ENCODE data around the gene MBOAT7.
"Not testable (repeated sequence)": the region's sequence is repeated elsewhere in the genome, so short reads cannot be mapped to it uniquely, and the experiment has no call there.

The MBOAT7 gene

DNA sequence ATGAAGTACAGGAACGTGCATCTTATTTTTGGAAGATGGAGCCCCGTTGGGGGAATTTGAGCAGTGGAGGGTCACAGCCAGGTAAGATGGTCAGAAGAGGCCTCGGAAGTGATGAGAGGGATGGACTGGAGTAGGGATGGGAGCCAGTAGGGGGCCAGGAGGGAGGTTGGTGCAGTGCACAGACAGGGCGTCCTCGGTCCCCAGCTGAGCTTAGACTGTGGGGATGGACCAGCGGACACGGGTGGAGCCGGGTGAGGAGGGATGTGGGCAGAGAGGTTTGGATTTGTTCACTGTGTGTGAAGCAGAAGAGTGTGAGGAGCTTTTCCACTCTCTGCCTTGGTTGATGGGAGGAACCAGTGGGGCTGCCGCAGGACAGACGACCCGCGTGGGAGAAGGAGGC, 21.9 kb upstream of the MBOAT7 start:
- in situ Hi-C loops (cut with HindIII; ENCODE audit: low pct_ligation_motif_present, low pct_unique_long_range_greater_than_20kb, low sequenced_read_pairs) = no loop called here
- DNase-seq = no peak

DNA sequence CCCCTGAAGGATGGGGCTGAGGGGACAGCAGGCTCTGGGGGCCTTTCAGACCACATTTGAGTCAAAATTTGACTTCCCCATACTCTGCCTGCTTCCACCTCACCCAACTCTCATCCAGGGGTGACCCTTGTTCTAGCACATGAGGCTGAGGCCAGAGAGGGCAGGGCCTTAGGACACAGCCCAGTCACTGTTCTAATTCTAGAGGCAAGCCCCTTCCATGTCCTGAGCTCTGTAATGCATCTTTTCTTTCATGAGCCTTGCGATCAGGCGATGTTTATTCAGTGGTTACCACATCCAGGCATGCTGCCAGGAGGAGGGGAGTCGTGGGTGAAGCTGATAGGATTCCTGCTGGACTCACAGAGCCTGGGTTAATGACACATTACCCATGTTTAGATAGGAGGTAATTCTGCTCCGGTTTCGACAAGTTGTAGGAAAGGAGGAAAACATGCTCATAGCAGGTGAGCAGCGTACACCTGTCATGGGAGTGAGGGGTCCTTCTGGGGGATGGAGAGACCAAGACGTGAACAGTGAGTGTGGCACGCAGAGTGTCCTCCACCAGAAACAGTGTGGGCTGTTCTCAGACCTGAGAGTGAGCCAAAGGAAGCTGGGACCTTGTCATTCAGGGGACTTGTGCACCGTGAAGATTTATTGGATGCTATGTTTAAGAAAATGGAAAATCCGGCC, 20.6 kb upstream of the MBOAT7 start:
- in situ Hi-C loops (cut with HindIII; ENCODE audit: low pct_ligation_motif_present, low pct_unique_long_range_greater_than_20kb, low sequenced_read_pairs) = no loop called here
- DNase-seq = peak; percentile 97

DNA sequence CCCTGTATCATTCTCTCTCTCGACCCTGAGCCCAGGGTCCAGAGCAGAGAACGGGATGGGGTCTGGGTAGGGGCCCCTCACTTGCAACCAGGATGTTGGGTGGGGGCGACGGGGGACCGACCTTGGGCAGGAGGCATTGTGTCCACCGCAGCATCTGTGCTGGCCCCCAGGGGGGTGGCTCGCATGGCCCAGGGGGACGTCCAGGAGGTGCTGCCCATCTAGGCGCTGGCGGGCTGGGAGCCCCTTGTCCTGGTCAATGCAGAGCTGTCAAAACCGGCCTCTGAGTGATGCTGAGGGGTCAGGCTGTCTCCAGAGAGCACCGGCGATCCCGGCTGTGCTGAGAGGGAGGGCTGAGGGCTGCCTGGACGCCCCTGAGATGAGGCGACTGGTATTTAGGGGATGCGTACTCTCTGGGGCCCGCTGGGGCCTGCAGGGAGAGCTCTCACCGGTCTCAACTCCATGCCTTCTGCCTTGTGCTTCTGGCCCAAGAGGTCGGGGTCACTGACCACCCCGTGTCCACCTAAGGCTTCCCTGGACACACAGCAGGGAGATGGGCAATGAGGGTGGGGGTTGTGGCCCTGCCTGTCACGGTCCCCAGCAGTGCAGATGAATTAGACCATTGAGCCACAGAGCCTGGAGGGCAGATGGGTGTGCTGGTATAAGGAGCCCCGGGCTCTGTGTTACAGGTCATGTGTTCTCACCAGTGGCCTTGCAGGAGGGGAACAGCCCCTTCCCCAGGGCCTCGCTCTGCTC, 19.9 kb upstream of the MBOAT7 start:
- DNase-seq = peak; percentile 28
- in situ Hi-C loops (cut with HindIII; ENCODE audit: low pct_ligation_motif_present, low pct_unique_long_range_greater_than_20kb, low sequenced_read_pairs) = no loop called here

DNA sequence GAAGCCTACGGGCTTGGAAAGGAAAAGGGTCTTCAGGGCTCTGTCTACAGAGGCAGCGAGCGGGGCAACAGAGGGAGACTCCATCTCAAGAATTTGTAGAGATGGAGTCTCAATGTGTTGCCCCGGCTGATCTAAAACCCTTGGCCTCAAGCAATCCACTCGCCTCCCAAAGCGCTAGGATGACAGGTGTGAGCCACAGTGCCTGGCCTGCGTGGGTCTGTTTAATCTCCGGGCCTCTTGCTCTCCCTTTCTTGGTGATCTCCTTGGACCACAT, 19.3 kb upstream of the MBOAT7 start:
- in situ Hi-C loops (cut with HindIII; ENCODE audit: low pct_ligation_motif_present, low pct_unique_long_range_greater_than_20kb, low sequenced_read_pairs) = no loop called here

DNA sequence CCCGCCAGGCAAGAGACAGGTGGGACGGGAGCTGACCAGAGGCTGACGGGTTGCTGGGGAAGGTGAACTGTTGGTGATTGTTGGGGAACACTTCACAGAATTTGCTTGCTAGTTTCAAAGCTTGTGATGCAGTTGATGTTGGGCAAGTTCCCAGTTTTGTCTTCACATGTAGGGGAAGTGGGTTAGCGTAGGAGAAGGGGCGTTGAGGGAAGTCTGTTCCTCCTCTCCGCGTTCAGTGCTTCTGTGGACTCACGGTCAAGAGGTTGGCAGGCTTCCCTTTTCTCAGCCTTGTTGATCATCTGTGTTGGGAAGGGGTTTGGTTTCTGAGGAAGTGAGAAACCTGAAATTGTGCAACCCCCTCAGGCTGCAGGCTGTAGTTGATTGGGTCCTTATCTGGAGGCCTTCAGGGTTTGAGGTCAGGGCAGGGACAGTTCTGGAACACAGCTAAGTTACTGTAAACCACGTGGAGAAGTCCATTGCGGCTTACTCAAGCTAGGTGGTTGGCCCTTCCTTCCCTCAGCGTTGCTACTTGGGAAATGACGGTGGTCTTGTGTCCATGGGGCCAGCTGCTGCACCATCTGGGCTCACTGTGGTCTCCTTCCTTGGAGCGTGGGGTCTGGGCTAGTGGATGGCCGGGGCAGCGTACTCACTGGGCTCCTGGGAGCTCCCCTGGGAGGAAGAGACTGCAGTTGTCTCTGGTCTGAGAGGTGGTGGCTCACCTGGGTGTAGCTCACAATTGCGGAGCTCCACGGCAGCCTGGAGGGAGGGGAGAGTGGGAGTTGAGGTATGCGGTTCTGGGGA, 18.8 kb upstream of the MBOAT7 start:
- DNase-seq = no peak
- in situ Hi-C loops (cut with HindIII; ENCODE audit: low pct_ligation_motif_present, low pct_unique_long_range_greater_than_20kb, low sequenced_read_pairs) = no loop called here

More for the DNA sequence above, 19.3 kb upstream of the MBOAT7 start:
- DNase-seq = no peak

DNA sequence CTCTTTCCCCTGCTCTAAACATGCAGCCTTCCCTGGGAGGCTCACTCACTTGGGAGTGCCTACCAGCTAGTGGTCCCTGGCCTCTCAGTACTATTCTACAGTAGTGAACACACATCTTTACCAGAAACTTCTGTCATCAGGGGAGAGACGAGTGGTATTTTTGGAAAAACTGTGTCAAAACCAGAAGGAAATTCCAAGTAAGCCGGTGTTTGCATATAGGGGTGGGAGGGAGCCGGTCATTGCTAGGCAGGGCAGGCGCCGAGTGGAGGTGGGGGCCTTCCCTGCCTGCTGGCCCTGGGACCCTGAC, 18.2 kb upstream of the MBOAT7 start:
- no peak for DNase-seq
- in situ Hi-C loops (cut with HindIII; ENCODE audit: low pct_ligation_motif_present, low pct_unique_long_range_greater_than_20kb, low sequenced_read_pairs) = no loop called here

DNA sequence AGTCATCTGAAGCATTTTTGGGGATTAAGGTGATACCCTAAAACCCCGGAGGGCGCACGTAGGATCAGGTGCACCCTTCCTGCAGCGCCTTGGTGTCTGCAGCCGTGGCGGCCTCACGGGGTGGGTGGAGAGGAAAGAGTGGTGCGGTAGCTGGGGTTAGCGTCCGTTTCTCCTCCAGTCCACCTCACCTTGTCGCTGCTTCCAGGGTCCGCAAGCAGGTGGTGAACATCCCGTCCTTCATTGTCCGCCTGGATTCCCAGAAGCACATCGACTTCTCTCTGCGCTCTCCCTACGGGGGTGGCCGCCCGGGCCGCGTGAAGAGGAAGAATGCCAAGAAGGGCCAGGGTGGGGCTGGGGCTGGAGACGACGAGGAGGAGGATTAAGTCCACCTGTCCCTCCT, 17.8 kb upstream of the MBOAT7 start:
- DNase-seq; in situ Hi-C loops (cut with HindIII; ENCODE audit: low pct_ligation_motif_present, low pct_unique_long_range_greater_than_20kb, low sequenced_read_pairs): not testable (repeated sequence)

DNA sequence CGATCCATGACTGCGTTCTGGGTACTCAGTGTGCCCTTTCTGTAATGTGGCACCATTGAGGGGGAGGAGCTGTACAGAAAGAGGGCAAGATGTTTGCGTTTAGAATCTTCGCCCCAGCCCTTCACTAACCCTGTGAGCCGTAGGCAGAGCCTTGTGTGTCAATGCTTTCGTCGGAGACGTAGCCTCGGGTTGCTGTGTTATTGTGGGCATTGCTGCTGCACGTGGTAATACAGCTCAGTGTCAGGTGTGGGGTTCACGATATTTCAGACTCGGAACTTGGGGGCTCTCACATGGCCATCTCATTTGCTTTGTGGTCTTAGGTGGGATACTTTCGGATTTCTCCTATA, 17.4 kb upstream of the MBOAT7 start:
- in situ Hi-C loops (cut with HindIII; ENCODE audit: low pct_ligation_motif_present, low pct_unique_long_range_greater_than_20kb, low sequenced_read_pairs) = no loop called here

DNA sequence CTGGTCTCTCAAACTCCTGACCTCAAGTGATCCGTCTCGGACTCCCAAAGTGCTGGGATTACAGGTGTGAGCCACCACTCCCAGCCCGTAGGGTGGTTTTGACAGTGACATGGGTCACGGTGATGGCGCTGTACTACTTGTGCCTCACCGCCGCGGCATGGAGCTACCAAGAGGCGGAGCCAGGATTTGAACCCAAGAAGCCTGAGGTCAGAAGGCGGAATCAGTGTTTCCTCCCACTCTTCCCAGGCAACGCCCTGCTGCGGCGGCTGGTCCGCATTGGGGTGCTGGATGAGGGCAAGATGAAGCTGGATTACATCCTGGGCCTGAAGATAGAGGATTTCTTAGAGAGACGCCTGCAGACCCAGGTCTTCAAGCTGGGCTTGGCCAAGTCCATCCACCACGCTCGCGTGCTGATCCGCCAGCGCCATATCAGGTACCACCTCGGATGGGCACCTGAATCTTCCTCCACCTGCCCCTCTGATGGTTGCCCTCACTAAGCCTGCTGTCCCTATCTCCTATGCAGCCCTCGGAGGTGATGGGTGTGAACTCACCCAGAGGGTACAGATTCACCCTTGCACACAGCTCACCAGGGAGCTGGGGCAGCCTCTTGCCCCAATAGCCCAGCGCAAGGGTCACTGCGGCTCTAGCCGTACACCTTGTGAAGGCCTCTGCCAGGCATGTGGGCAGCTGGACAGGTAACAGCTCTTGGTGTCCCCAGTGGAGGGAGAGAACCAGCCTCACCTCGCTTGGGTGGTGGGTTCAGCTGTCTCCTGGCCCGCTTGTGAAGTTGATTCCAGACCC, 16.9 kb upstream of the MBOAT7 start:
- in situ Hi-C loops (cut with HindIII; ENCODE audit: low pct_ligation_motif_present, low pct_unique_long_range_greater_than_20kb, low sequenced_read_pairs) = no loop called here
- DNase-seq = no peak

More for the DNA sequence above, 17.4 kb upstream of the MBOAT7 start:
- no peak for DNase-seq

DNA sequence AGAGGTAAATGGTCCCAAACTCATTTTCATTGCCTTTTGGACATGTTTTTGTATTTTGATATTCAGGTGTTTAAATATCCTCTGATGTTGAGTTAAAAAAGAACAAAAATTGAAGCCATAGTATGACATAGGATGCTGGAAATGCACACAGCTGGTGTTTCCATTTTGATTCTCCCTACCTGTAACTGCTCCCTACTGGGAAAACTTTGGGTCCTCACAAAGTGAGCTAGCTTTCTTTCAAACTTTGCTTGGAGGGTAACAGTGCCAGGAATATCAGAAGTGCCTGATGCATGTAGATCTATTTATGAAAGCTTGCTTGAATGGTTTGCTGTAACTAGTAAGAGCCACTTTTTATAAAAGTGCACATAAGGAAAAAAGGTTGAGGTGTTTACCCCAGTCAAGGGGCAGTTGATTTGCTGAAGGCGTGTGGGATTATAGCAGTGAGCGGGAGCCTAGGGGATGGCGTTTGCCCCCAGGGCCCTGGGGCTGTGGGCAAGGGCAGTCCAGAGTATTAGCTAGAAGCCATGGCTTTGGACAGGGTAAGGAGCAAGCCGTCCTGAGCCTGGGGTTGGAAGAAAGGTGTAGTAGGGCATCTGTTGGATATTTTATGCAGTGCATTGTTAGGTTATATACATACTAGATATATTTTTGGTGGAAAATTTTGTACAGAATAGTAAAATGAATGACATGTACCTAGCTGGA, 15.5 kb upstream of the MBOAT7 start:
- in situ Hi-C loops (cut with HindIII; ENCODE audit: low pct_ligation_motif_present, low pct_unique_long_range_greater_than_20kb, low sequenced_read_pairs) = no loop called here
- DNase-seq = no peak

DNA sequence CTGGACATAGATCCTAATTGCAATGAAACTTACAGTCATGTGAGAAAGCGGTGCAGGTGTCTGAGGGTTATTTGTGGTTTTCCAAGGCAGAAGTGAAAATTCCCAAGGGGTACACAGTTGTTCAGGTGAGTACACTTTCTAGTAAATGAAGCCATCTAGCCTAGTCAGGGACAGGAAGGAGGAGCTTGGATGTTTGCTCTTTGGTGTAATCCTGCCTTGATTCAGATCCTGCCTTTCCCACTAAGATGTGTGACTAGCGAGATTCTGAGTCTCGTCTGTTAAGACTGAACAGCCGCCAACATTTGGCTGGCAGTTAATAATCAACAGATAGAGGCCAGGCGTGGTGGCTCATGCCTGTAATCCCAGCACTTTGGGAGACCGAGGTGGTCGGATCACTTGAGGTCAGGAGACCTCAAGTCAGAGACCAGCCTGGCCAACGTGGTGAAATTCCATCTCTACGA, 13.8 kb upstream of the MBOAT7 start:
- in situ Hi-C loops (cut with HindIII; ENCODE audit: low pct_ligation_motif_present, low pct_unique_long_range_greater_than_20kb, low sequenced_read_pairs) = no loop called here
- peak; percentile 76 for DNase-seq

DNA sequence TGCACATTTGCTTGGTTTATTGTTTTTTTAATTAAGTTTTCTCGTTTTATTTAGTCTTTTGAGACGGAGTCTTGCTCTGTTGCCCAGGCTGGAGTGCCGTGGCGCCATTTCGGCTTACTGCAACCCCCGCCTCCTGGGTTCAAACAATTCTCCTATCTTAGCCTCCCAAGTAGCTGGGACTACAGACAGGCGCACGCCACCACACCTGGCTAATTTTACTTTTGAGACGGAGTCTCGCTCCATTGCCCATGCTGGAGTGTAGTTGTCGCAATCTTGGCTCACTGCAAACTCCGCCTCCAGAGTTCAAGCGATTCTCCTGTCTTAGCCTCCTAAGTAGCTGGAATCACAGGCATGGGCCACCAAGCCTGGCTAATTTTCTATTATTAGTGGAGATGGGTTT, 12.6 kb upstream of the MBOAT7 start:
- in situ Hi-C loops (cut with HindIII; ENCODE audit: low pct_ligation_motif_present, low pct_unique_long_range_greater_than_20kb, low sequenced_read_pairs) = no loop called here
- DNase-seq = no peak

DNA sequence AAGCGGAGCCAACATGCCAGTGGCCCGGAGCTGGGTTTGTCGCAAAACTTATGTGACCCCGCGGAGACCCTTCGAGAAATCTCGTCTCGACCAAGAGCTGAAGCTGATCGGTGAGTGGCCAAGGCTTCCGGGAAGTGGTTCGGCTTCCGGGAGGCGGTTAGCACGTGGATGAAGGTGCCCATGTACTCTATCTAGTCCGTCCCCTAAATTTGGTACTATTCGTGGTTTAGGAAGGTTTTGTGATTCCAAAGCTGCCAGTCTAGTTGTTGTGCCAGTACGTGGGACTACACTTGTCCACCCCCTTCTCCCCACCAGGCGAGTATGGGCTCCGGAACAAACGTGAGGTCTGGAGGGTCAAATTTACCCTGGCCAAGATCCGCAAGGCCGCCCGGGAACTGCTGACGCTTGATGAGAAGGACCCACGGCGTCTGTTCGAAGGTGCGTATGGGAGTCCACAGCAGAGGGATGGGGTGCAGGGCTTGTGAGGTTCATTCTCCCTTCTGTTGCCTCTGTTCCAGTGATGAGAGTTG, 11.9 kb upstream of the MBOAT7 start:
- in situ Hi-C loops (cut with HindIII; ENCODE audit: low pct_ligation_motif_present, low pct_unique_long_range_greater_than_20kb, low sequenced_read_pairs) = no loop called here
- DNase-seq = no peak

DNA sequence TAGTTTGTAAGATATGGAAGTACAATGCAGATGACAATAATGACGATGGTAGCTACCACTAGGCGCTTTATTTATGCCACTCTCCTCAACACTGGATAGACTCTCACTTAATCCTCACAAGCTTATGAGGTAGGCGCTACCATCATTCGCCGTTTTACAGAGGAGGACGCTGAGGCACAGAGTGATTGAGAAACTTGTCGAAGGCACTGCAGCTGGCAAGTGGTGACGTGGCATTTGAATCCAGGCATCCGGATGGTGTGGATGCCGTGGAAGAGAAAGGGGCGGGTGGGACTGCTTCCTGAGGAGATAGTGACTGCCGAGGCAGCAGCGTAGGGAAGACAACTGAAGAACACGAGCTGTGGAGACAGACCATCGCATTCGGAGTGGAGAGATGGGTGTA, 10.0 kb upstream of the MBOAT7 start:
- in situ Hi-C loops (cut with HindIII; ENCODE audit: low pct_ligation_motif_present, low pct_unique_long_range_greater_than_20kb, low sequenced_read_pairs) = no loop called here
- no peak for DNase-seq

DNA sequence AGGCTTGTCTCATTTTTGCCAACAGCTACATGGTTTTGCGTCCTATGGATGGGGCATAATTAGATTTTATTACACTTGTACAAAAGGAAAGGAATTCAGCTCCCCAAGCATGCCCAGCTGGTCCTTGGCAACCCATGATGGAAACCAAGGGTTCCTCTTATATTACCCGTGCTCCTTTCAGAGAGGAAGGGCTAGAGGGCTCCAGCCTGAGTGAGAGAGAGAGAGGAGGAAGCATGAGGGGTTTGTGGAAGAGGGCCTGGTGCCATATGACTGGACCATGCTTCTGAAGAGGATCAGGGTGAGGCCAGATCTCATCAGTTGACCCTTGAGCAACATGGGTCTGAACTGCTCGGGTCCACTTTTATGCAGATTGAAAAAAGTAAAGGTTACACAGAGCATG, 7.7 kb upstream of the MBOAT7 start:
- DNase-seq = no peak
- in situ Hi-C loops (cut with HindIII; ENCODE audit: low pct_ligation_motif_present, low pct_unique_long_range_greater_than_20kb, low sequenced_read_pairs) = no loop called here

DNA sequence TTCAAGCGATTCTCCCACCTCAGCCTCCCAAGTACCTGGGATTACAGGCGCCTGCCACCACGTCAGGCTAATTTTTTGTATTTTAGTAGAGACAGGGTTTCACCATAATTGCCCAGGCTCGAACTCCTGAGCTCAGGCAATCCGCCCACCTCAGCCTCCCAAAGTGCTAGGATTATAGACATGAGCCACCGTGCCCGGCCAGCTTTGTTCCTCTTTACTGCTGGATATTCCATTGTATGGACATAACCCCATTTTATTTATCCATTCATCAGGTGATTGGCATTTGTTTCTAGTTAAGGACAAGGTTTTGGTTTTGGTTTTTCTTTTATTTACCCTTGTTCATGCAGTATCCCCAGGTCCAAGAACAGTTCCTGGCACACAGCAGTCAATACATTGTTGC, 7.2 kb upstream of the MBOAT7 start:
- in situ Hi-C loops (cut with HindIII; ENCODE audit: low pct_ligation_motif_present, low pct_unique_long_range_greater_than_20kb, low sequenced_read_pairs) = no loop called here
- DNase-seq = no peak

DNA sequence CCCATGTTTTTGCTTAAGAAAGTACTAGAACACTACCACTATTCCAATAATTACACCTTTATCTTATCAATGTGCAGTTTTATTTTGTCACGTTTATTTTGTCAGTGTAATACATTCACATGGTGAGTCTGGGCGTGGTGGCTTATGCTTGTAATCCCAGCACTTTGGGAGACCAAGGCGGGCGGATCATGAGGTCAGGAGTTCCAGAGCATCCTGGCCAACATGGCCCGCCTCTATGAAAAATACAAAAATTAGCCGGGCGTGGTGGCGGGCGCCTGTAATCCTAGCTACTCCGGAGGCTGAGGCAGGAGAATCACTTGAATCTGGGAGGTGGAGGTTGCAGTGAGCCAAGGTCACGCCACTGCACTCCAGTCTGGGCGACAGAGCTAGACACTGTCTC, 5.1 kb upstream of the MBOAT7 start:
- in situ Hi-C loops (cut with HindIII; ENCODE audit: low pct_ligation_motif_present, low pct_unique_long_range_greater_than_20kb, low sequenced_read_pairs); DNase-seq: not testable (repeated sequence)

DNA sequence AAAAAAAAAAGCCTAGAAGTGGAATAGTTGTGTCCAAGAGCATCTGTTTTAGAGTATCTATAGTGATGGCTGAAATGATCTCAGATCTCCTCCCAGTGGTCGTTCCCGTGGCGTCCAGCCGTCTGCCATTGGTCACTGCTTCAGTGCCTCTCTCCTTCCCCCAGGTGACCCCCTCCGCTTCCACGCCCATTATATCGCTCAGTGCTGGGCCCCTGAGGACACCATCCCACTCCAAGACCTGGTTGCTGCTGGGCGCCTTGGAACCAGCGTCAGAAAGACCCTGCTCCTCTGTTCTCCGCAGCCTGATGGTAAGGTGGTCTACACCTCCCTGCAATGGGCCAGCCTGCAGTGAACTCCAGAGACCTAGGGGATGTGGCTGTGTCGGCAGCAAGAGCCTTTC, 3.6 kb upstream of the MBOAT7 start:
- in situ Hi-C loops (cut with HindIII; ENCODE audit: low pct_ligation_motif_present, low pct_unique_long_range_greater_than_20kb, low sequenced_read_pairs) = no loop called here
- no peak for DNase-seq
